Retinal pigment epithelial cell (primary cell): Measurements from ENCODE around the gene CKAP4.

Experiments used
- DNase-seq: peaks from one replicate; pipeline ENCODE4 v3.0.0-alpha.2; 2010; ENCODE audit warnings: low read depth
- H3K4me3 ChIP-seq: 2 replicates; pipeline ENCODE4 v1.5.1; 2011; ENCODE audit warnings: mild to moderate bottlenecking, low read length, control low read depth, moderate library complexity
- TF ChIP-seq, protein P1 (sequence below): conservative IDR thresholded peaks from 2 replicates; pipeline ENCODE4 v1.5.1; 2011; ENCODE audit warnings: low read depth, low read length, control low read depth, inconsistent platforms

The CKAP4 gene

GRCh38 chr12:106233011-106233410 lies 14.8 kb downstream of the CKAP4 start:
- DNase-seq = no peak
- H3K4me3 ChIP-seq = no peak overlapping the region
- TF ChIP-seq, protein P1, sequence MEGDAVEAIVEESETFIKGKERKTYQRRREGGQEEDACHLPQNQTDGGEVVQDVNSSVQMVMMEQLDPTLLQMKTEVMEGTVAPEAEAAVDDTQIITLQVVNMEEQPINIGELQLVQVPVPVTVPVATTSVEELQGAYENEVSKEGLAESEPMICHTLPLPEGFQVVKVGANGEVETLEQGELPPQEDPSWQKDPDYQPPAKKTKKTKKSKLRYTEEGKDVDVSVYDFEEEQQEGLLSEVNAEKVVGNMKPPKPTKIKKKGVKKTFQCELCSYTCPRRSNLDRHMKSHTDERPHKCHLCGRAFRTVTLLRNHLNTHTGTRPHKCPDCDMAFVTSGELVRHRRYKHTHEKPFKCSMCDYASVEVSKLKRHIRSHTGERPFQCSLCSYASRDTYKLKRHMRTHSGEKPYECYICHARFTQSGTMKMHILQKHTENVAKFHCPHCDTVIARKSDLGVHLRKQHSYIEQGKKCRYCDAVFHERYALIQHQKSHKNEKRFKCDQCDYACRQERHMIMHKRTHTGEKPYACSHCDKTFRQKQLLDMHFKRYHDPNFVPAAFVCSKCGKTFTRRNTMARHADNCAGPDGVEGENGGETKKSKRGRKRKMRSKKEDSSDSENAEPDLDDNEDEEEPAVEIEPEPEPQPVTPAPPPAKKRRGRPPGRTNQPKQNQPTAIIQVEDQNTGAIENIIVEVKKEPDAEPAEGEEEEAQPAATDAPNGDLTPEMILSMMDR = no peak

GRCh38 chr12:106229036-106229591 lies 18.7 kb downstream of the CKAP4 start:
- DNase-seq = no peak
- TF ChIP-seq, protein P1 = no peak
- no peak overlapping the region for H3K4me3 ChIP-seq

DNA sequence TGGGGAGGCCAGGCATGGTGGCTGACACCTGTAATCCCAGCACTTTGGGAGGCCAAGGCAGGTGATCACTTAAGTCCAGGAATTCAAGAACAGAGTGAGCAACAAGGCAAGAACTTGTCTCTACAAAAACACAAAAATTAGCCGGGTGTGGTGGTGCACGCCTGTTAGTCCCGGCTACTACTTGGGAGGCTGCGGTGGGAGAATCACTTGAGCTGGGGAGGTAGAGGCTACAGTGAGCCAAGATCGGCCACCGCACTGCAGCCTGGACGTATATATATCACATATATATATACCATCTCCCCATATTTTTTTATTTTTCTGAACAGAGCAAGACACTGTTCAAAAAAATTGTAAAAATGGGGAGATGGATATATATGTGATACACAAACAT lies 19.5 kb downstream of the CKAP4 start:
- no peak for DNase-seq
- H3K4me3 ChIP-seq = no peak overlapping the region
- TF ChIP-seq, protein P1 = no peak

GRCh38 chr12:106227641-106228319 lies 20.0 kb downstream of the CKAP4 start:
- no peak overlapping the region for H3K4me3 ChIP-seq
- no peak for DNase-seq
- TF ChIP-seq, protein P1 = no peak

GRCh38 chr12:106226884-106227640 lies 20.8 kb downstream of the CKAP4 start:
- DNase-seq = no peak
- TF ChIP-seq, protein P1 = peak; percentile 63
- no peak overlapping the region for H3K4me3 ChIP-seq

DNA sequence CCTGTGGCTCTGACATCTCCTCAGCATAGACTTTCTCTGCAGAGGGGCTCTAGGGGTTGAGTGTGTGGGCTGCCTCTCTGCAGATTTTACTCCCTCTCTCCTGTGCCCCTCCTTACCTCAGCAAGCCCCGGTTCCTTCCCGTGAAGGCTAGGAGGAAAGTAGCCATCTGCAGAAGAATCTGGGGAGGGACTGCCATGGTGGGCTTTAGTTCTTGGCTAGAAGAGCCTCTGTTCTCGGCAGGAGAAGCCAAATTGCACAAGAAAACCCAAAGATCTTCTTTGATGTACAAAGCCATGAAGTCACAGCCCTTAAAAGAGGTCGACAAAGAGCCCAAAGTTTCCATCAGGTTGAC lies 23.5 kb downstream of the CKAP4 start:
- no peak for DNase-seq
- TF ChIP-seq, protein P1 = no peak
- no peak overlapping the region for H3K4me3 ChIP-seq
